ENCODE data around the gene LONRF2.

DNA sequence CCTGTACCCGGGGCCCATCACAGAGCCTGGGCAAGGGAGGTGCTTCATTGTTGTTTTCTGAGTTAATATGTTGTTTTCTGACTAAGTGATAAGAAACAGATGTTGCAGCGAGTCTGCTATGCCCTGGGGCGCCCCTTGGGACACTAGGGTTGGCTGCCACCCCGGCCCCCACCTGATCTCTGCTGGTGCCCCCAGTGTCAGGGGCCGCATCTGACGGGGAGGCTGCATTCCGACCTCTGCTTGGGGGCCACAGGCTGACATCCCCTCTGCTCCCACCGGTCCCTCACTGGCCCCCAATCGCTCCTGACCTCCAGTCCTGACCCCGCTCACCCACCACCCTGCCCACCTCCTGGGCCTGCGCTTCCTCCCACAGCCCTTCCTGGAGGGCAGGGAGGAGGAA, 65.9 kb downstream of the LONRF2 start:
- TF ChIP-seq, protein P1, sequence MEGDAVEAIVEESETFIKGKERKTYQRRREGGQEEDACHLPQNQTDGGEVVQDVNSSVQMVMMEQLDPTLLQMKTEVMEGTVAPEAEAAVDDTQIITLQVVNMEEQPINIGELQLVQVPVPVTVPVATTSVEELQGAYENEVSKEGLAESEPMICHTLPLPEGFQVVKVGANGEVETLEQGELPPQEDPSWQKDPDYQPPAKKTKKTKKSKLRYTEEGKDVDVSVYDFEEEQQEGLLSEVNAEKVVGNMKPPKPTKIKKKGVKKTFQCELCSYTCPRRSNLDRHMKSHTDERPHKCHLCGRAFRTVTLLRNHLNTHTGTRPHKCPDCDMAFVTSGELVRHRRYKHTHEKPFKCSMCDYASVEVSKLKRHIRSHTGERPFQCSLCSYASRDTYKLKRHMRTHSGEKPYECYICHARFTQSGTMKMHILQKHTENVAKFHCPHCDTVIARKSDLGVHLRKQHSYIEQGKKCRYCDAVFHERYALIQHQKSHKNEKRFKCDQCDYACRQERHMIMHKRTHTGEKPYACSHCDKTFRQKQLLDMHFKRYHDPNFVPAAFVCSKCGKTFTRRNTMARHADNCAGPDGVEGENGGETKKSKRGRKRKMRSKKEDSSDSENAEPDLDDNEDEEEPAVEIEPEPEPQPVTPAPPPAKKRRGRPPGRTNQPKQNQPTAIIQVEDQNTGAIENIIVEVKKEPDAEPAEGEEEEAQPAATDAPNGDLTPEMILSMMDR (IDR thresholded peaks at IDR 0.05 in 2 of 3, conservative IDR thresholded peaks at IDR 0.05 in 1 of 3; ENCODE audit: borderline replicate concordance in 1 of 3, insufficient read depth in 1 of 3, low read depth in 2 of 3, low read length in 2 of 3): no peak
- no peak for TF ChIP-seq JUND (IDR thresholded peaks at IDR 0.05)
- TF ChIP-seq TCF7L2 (IDR thresholded peaks at IDR 0.05; ENCODE audit: borderline replicate concordance, extremely low read depth, insufficient read depth, insufficient read length): no peak
- TF ChIP-seq POLR2AphosphoS5 (IDR thresholded peaks at IDR 0.05; ENCODE audit: low read depth, low read length): no peak
- TF ChIP-seq ELF1 (IDR thresholded peaks at IDR 0.05; ENCODE audit: borderline replicate concordance, low read depth): no peak

Measured in HCT116 (cell line).